ENCODE measurements around the gene GLDN. TPM values are rescaled to one million over a fixed set of nuclear protein-coding genes. Genes with fewer than 3 reads are reported as not detected.

Gene GLDN
- total RNA-seq, 1 donor from 2014 or later = 3.0 TPM

DNA sequence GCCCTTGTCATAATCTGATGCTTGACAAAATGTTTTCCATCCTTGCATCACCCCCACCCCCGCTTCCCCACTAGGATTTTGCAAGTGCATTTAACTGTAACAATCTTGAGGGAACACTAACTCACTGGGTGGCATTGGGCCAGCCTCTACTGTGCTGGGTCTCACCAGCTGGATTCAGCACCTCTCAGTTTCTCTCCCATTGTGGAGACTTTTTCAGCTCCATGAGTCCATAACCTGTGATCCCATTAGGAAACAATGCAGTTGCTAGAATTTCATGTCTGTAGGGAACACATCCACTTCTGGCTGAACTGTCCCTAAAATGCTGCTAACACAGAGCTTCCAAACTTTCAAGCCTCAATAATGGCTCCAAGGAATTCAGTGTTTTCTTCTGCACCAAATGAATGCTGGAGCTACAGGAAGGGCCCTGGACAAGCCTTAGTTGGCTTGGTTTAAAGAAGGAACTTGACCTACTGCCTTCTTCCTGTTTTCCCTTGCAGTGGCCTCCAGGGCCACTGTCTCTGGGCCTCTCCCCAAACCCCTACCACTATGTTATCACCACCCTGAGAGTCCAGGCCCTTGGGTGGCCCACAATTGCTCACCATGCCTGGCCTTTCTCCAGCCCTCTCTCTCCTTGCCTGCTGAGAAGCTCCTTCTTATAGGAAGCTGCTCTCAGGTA lies 18.7 kb upstream of the GLDN start:
- DNase-seq = peak; percentile 57

DNA sequence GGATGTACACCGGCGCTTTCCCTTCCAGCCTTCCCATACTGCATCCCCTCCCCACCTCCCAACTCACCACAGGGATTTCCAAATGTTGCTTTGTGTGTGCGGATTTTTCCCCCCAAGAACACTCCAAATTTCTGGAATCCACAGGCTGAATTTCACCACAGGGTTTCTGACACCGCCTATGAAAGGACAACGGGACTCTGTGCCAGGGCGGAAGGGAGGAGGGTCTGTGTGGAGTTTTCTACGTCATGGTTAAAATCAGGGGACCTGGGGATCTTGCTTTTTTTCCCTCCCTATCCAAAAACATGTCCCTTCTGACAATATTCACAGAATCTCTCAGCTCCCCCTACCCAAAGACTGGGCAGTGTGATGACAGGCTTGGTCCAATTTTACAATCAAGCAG lies 17.7 kb upstream of the GLDN start:
- DNase-seq = no peak

DNA sequence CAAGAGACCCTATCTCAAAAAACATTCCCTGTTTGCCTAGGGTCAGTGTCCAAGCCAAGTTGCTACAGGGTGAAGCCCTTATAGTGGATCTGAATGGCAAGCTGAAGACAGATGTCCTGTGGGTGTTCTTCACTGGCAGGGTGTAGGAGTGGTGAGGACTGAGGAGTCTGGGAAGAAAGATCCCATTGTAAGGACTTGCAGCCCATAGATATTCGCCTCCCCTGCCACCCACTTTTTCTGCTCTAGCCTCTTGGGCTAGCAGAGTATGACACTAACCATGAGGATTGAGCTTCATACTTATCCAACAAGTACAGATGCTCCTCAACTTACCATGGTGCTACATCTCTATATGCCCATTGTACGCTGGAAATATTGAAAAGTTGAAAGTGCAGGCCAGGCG lies 16.3 kb upstream of the GLDN start:
- no peak for DNase-seq

DNA sequence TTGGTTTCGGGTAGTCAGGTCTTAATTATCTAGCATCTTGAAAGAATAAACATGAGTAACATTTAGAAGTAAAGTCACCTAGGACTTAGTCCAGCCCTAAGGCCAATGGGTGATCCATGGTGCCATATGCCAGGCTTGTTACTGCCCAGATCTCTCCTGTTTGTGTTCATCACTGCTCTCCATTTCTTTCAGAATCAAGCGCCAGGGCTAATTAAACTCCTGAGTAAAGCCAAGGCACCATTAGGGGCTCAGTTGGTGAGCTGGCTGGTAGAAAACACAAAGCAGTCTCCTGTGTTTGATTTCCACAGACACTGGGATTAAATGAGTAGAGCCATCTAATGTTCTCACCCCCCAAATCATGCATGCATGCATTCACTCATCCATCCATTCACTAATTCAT lies 14.4 kb upstream of the GLDN start:
- no peak for DNase-seq

DNA sequence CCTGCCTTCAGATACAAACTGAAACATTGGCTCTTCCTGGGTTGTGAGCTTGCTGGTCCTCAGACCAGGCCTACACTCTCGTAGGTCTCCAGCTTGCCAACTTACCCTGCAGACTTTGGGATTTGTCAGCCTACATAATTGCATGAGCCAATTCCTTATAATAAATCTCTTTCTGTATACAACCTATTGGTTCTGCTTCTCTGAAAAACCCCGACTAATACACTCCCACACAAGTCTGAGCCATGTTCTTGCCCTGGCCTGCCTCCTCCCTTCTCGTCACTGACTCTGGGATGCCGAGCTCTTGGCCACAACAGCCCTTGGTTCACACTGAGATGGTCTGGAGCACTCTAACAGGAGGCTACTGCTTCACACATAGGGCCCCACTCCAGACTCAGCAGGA lies 12.5 kb upstream of the GLDN start:
- DNase-seq = no peak

DNA sequence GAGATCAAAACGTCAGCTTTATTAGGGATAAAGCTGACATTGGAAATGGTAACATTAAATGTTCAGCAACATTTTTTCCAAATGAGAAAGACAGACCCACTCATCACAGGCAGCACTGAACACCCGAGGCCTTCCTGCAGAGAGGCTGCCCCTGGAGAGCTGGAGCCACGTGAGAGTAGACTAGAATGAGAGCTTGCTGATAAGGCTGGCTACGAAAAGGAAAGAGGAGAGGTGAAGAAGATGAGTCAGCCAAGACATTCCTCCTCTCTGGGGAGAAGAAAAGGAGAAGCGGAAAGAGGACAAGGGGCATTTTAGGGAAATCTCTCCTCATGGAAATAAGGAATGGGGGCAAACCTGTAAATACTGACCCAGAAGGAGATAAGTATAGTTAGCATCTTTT lies 10.3 kb upstream of the GLDN start:
- DNase-seq = no peak

DNA sequence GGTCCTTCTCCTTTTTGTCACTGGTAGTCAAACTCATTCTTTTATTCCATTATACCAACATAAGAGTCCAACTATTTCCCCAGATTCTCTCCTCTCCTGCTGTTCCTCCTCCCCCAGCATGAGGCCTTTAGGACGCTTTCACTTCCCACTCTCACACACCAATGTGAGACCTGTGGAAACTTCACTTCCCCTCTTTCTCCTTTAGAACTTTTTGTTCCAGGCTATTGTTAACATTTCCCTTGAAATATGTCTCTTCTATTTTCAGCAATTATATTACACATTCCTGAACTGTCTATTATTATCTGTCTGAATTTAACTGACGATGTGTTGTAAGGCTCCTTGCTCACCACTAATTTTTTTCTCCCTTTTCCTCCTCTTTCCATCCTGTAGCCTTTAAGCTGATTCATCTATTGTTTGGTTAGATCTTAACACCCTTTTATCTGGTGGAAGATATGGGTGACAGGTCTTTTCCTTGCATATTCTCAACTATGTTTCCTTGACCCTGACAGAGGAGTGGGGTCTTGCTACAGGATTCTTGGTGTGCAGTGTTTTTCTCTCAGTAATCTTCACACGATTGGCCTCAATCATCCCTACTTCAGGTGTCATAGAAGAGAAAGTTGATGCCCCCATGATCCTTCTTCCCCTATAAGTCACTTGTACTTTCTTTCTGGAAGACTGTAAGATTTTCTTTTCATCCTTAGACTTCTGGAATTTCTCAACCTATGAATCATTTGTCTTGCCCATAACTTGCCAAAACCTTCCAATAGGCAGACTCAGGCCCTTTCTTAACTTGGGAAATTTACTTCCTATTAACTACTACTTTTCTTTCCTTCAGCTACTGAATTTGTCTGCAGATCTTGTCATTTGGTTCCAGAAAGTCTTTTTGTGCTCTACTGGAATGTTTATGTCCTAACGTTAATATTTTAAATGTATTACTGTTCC lies 9.0 kb upstream of the GLDN start:
- DNase-seq = no peak

DNA sequence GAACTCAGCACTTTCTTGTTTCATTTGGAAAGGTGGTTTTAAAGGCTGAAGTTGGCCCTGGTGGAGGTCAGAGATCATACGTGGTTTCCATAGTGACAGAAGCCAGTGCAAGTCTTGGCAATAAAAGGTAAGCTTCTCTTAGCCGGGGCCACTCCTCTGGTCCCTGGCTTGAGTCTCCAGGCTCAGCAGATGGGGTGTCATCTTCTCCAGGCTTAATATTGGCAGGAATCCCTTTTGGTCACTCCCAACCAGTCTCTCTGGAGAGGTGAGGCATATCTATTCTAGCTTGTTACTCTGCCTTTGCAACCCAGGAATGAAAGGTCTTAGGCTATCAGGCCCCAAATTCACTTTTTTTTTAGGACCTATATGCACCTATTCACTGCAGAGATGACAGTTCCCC lies 7.9 kb upstream of the GLDN start:
- DNase-seq = no peak

DNA sequence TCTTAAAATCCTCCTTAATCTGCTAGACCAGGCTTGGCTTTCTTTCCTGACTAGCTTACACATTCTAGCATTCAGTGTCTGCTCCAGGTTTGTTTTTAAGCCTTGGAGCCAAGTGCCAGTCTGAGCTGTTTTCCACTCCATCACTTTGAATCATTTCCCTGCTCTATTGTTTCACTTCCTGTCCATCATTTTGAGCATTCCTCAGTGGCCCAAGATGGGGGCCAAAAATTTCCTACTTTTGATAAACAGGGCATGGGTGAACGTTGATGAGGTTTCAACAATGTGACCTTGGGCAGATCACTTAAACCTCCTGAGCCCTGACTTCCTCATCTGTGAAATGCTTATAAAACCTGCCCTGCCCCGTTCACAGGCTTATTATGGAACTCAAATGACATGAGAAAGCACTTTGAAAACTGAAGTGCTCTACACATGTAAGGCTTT lies 7.4 kb upstream of the GLDN start:
- no peak for DNase-seq

DNA sequence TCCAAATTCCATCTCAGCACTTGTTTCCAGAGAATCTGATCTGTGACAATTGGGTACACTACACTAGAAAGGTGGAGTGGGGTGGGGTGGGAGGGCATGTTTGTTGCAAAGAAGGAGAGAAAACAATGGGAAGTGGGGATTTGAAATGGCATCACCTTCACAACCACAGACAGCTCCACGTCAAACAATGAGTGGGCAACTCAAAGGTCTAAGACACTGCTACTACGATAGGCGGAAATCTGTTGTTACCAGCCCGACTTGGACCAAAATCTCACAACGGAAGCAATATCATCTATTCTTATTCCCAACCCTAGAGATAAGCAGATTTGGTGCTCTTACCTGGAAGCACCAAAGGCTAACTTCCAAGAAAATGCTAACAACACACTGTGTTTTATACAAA lies 6.4 kb upstream of the GLDN start:
- DNase-seq = no peak

DNA sequence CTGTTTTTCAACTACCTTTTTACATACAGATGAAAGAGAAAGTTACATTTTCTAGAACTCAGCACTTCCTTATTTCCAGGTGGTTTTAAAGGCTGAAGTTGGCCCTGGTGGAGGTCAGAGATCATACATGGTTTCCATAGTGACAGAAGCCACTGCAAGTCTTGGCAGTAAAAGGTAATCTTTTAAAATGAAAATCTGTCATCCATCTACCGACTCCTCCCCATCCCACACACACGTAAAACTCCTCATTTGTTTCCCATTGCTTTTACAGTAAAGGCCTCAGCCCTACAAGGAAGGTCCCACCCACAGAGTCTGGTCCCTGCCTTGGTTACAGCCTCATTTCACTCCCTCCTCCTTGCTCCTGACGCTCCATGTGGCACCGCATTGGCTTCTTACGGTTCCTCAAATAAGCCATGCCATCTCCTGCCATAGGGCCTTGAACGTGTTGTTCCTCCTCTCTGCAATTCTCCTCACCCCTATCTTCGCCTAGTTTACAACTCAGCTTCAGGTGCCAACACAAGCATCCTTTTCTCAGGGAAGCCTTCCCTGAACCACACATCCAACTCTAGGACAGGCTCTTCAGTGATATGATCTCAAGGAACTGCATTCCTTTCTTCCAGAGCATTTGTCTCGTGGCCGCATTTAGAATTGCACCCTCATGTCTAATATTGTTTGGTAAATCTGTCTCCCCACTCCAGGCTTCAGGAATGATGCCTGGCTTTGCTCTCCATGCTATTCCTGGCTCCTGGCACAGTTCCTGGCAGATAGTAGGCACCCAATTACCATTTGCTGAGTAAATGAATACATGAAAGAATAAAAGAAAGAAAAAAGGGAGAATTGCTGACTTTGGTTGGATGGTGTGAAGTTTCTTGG lies 5.7 kb upstream of the GLDN start:
- DNase-seq = no peak

DNA sequence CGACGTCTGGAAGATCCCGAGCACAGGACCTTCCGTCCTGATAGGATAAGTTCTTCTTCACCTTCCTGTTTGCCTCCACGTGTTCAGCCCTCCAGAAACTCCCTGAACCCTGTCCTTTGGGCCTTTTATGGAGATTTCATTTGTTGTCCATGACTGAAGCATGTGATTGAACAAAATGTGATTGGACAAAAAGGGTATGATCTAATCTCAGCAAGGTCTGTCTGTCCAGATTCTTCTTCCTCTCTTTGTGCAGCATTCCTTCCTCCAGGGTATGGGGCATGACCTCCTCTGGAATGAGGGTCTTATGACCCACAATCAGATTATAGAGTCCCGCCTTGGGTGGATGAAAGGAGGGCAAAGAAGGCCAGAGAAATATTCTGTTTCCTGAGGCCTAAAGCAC lies 3.0 kb upstream of the GLDN start, which contains the start of gene CYP19A1:
TSS of gene CYP19A1 (minus strand) at position 101 of the 400 bp plus-strand sequence. CDS start 95,684 bp downstream, outside the sequence.
- no peak for DNase-seq

DNA sequence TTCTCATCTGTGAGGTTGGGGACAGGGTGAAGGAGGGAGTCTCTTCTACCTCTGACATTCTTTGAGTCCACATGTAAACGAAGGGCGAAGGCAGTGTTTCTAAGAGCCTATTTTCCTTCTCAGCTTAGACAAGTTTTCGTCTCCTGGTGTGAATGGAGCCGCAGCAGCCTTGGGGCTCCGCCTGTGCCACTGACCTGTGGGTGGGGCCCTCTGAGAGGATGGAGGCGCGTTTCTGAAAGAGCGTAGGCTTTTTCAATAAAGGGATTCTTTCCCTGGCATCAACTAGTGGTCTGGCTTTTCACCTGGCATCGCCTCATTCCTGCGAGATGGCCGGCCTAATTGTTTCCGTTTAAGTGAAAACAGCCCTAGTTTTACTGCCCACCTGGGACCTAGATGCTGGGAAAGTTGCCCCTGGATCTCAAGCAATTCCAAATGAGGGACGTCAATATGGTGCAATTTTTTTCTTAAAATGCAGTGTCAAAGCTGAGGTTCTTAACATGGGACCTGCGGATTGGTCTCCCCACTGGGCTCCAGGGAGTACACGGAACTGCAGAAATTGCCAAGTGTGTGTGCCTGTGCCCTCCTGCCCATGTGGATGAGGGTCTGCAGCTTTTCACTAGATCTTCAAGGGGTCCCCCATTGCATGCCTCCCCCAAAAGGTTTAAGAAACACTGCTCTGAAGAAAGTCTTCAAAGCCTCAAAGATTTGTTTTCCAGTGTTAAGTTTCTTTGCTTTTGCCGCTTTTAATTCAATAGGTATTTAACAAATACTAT lies 958 bp downstream of the GLDN start:
- no peak for DNase-seq

DNA sequence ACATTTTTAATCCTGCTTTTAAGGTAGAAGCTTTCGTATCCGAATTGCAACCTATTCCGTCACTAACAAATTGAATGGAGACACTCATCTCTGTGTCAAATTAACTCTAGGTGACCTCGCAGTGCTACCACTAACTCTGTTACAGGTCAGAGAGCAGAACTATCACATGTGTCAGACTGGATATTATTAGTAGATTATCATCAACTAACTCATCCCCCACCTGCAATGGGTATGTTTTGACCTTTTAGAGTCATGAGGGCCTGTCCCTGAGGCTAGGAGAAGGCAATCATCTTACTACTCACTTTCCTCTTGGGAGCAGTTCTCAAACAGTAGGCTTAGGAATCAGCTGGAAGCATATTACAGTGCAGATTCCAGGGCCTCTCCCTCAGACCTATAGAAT lies 2.0 kb downstream of the GLDN start:
- no peak for DNase-seq

DNA sequence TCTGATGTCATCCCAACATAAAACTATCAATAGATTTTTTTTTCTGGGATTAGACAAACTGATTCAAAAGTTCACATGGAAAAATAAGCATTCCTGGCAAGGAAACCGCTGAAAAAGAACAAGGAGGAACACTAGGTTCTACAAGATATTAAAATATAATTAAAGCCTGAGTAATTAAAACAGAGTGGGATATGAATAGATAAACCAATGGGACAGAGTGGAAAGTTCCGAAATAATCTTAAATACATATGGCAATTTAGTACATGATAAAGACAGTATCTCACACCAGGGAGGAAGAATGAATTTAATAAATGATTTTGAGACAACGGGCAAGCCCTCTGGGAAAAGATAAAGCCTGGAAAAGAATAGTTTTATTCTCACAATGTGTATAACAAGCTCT lies 4.7 kb downstream of the GLDN start:
- no peak for DNase-seq

DNA sequence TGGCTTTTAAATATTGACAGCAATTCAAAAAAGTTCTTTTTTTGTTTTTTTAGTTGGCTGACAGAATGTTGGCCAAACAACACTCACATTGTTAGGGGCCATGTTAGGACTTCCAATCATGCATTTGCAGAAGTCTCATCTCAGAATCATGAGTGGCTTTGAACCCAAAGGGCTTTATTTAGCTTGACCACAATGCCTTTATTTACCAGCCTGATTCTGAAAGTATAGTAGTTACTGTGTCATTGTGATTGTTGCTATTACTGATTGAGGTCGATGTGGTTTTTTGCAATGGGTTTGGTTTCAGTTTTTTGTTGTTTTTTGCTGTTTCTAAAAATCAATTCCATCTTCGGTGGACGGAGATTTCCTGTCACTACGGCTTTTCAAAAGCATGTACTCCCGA lies 7.2 kb downstream of the GLDN start:
- DNase-seq = no peak

DNA sequence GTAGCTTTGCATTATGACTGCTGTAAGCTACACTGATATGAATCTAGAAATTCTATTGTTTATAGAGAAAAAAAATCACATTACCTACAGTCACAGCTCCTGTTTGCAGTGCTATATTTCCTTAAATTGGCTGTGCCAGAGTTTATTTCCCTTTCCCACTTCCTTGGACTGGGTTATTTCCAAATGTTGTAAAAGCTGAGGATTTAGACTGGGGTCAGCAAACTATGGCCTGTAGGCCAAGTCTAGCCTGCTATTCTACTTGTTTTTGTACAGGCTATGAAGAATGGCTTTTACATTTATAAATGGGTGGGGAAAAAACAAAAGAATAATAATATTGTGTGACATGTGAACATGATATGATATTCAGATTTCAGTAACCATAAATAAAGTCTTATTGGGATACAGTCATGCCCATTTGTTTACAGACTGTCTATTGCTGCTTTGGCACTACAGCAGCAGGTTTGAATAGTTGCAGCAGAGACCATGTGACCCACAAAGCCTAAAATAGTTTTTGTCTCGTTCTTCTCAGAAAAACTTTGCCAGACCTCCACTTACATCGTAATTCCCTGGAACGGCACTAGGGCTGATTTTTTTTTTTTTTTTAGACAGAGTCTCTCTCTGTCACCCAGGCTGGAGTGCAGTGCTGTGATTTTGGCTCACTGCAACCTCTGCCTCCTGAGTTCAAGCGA lies 7.8 kb downstream of the GLDN start:
- peak; percentile 25 for DNase-seq

DNA sequence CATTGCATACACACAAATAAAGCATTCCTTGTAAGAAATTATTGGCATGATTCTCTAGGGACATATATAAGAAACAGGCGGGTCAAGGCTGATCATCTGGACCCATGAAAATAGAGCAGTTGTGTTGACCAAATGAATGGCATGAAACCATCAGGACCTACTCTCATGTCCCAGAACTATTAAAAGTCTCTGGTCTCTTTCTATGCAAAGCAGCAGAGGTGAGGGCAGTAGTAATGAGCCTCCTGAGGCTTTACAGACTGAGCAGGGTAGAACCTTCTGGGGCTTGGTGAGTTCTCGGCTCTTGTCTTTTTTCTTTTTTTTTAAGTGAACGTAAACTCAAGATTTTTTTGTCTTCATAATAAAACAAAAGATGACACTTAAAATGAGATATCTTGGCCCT lies 9.3 kb downstream of the GLDN start:
- DNase-seq = no peak

DNA sequence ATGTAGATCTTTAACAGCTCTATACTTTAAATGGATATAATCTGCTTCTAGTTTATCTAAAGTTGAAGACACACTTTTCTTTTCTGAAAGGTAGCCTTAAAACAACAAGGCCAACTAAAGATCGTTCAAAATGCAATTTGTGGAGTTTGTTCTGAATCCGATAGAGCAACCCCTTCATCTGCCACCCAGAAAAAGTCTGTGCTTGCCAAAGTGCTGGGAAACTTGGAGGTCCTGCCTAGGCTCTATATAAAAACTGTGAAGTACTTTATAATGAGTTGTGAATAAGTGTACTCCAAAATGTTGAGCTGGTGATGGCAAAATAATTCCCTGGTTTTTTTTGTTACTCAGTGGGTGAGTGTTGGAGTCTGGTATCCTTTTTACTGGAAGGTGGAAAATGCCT lies 12.5 kb downstream of the GLDN start:
- DNase-seq = no peak

DNA sequence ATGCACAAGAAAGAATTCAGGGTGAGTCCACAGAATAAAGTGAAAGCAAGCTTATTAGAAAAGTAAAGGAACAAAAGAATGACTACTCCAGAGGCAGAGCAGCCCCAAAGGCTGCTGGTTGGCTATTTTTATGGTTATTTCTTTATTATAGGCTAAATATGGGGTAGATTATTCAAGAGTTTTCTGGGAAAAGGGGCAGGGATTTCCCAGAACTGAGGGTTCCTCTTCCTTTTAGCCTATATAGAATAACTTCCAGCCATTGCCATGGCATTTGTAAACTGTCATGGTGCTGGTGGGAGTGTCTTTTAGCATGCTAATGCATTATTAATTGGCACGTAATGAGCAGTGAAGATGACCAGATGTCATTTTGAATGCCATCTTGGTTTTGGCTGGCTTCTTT lies 13.6 kb downstream of the GLDN start:
- DNase-seq = no peak

DNA sequence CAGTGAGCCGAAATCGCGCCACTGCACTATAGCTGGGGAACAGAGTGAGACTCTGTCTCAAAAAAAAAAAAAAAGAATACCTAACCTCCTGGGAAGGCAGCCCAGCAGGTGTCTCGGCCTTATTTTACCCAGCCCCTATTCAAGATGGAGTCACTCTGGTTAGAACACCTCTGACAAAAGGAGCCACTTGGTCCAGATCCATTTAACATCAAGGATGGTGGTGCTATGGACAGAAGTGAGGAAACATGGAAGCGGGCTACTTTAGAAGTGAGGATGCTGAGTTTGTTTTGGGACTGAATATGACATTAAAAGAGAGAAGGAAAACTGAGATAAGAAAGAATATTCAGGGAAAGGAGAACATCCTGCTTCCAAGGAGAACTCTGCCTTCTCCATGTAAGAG lies 14.7 kb downstream of the GLDN start:
- no peak for DNase-seq

Measured in tongue (tissue), 2 donors.